ENCODE data around the gene GPR37L1.

GPR37L1 gene, protein sequence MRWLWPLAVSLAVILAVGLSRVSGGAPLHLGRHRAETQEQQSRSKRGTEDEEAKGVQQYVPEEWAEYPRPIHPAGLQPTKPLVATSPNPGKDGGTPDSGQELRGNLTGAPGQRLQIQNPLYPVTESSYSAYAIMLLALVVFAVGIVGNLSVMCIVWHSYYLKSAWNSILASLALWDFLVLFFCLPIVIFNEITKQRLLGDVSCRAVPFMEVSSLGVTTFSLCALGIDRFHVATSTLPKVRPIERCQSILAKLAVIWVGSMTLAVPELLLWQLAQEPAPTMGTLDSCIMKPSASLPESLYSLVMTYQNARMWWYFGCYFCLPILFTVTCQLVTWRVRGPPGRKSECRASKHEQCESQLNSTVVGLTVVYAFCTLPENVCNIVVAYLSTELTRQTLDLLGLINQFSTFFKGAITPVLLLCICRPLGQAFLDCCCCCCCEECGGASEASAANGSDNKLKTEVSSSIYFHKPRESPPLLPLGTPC

DNA sequence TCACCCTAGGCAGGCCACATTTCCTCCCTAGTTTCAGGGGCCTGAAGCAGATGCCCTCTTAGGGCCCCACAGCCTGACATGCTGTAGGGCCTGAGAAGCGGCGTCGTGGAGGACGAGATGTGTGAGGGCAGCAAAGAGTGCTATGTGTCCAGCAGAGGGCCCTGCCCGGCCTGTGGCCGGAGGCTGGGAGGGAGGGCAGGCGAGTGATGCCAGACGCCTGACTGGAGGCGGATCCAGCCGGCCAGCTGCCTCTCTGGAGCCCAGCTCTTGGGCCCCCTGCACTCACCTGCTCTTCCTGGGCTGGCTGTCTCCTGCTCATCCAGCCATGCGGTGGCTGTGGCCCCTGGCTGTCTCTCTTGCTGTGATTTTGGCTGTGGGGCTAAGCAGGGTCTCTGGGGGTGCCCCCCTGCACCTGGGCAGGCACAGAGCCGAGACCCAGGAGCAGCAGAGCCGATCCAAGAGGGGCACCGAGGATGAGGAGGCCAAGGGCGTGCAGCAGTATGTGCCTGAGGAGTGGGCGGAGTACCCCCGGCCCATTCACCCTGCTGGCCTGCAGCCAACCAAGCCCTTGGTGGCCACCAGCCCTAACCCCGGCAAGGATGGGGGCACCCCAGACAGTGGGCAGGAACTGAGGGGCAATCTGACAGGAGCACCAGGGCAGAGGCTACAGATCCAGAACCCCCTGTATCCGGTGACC lies at the start of gene GPR37L1:
GPR37L1 (plus strand) TSS at position 279 of the 697 bp plus-strand sequence; CDS start at position 326, 47 bp downstream.
- DNase-seq, result no peak

DNA sequence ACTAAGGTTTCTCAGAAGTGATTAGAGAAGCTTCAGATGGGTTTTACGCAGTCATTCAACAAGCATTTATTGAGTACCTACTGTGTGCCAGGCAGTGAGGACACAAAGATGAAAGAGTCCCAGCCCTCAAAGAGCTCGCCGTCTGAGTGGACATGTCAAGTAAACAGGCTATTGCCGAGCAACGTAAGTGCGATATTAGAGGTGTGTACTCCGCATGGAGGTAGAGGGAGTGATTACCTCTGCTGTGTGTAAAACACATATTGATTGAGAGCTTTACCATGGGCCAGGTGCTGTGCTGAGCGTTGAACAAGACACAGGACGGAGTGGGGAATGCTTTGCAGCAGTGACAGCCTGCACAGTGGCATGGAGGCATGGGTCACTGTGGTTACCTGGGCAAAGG lies 49.5 kb upstream of the GPR37L1 start:
- DNase-seq, result no peak

DNA sequence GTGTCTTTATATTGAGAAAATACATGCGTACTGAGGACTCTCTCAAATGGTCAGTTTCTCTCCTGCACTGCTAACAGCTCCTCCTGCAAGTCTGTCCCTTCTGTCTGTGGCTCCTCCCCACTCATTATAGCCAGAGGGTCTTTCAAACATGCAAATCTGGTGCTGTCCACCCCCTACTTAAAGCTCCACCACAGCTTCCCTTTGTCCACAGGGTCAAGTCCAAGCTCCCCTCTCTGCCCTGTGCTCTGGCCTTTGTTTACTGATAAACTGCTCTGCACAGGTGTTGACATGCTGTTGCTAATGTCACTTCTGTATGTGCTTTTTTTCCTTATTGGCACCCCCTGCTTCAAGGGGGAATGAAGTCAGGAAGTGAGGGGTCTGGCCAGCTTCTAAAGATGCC lies 47.7 kb upstream of the GPR37L1 start:
- DNase-seq, result no peak

DNA sequence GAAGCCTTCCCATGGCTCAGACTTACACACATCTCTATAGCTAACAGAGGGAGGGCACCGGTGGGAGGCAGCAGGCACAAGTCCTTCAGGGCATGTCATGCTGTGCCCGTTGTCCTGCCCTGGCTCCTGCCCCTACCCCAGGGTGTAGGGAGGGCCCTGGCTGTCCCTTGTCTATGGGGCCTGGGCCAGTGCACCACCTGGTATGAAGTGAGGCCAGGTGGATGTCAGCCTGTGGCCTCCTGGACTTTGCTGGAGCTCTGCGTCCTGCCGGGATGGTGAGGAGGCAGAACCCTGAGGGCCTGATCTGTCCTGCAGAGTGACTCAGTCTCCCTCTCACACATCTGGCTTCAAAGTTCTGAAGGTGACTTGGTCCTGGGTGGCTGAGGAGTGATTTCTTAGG lies 47.3 kb upstream of the GPR37L1 start:
- DNase-seq, result no peak

DNA sequence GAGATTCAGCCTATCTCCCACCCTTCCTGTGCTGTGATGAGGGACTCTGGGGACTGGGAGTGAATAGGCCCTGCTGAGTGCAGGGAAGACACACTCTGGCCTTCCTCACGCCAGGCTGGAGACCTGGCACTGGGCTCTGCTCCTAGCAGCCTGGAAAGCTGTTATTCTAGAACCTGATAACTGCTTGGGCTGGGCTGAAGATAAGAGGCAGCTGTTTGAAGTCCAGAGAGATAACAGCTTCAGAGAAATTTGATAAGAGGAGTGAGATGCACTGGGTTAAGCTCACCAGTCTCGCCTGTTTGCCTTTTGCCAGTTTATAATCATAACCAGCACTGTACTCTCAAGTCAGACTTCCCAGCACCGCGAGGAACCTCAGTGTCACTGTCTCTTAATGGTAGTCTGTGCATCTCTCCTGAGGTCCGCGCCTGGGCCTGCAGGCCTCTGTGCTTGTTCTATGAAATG lies 46.6 kb upstream of the GPR37L1 start:
- no peak for DNase-seq

DNA sequence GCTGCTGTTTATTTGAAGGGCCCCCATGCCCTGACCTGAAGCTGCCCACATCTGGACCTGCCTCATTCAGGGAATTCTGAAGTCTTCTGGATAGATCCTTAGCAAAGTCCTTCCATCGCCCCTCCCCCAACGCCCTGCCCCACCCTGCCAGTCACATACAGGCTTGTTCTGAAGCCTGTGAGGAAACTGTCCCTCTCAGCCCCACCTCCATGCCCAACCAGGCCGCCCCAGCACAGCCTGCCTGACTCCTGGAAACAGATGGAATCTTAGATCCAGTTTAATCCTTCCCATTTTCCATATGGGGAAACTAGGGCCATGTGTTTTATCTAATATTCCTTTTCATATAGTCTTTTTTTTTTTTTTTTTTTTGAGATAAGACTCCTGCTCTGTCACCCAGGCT lies 44.5 kb upstream of the GPR37L1 start:
- no peak for DNase-seq

DNA sequence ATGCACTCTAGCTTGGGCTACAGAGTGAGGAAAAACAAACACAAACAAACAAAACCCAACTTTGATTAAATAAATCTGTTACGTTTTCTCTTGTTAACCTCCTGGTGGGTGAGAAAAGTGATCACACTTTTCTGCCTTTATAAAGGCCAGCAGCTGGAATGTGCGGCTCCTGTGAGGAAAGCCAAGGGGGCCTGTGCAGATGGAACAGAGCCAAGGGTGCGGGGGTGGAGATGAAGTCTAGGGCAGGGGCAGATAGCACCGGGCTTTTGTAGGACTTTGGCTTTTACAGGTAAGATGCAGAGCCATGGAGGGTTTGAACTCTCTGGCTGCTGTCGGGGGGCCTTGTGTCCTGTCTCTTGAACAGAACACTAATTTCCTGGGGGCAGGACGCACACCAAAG lies 40.7 kb upstream of the GPR37L1 start:
- no peak for DNase-seq

DNA sequence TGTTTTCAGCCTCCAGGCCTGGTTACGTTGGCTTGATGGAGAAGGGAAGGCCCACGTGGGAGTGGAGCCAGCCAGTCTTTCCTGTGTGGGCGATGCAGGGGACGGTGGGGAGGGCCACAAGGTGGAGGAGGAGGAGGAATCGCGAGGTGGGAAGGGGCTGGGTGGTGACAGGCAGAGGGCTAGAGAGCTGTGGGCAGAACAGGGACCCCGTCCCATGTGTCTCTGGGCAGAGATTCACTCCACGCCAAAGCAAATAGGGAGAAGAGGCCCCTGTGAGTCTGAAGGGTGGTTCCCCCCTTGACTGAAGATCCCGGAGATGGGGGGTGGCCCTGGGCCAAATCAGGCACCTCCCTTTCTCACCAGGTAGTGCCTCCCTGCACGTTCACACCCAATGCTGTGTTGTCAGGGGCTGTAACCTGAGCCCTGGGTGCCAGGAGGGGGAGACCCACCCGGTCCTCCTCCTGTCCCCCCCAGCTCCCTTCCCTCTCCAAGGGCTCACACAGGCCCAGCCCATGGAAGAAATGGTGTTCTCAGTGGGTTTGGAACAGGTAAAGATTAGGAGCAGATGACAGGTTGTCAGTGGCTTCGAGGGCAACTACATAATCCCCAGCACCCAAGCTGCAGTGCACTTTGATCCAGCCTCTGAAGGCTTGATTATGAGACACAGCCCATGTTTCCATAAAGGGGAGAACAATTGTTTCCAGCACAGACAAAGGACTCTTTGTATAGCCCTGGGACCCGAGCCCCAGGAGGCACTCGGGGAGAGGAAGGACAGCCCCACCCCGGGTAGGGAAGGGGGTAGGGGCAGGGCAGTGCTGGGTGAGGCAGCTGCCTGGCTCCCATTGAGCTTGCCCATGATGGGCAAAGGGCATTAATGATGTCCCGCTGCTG lies 37.7 kb upstream of the GPR37L1 start:
- no peak for DNase-seq

DNA sequence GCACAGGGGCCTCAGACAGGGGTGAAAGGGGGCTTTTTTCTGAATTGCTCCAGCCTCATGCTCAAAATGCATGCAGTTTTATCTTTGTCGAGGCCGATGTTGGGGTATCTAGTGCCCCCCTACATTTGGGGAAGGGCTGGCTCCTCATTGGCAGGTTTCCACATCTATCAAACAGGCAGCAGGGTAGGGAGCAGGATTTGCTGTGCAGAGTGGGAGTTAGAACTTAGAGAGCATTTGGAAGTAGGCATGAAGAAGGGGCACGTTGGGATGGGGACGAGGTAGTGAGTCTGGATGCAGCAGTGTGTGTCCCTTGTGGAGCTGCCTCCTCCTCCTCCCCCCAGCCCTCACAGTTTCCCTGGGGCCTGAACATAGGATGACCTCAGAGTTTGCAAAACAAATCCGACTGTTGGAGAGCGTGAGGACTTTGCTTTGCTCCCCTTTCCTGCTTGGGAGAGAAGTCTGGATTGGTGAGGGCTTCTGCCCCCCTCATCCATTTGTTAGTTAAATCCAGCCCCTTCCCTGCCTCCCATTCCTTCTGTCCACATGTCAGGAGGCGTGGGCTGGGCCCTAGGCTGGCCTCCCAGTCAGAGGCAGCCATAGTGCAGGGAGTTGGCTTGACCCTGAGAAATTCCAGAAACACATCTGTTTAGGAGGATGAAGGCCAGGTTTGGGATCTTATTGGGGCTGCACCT lies 36.9 kb upstream of the GPR37L1 start:
- DNase-seq, result no peak

DNA sequence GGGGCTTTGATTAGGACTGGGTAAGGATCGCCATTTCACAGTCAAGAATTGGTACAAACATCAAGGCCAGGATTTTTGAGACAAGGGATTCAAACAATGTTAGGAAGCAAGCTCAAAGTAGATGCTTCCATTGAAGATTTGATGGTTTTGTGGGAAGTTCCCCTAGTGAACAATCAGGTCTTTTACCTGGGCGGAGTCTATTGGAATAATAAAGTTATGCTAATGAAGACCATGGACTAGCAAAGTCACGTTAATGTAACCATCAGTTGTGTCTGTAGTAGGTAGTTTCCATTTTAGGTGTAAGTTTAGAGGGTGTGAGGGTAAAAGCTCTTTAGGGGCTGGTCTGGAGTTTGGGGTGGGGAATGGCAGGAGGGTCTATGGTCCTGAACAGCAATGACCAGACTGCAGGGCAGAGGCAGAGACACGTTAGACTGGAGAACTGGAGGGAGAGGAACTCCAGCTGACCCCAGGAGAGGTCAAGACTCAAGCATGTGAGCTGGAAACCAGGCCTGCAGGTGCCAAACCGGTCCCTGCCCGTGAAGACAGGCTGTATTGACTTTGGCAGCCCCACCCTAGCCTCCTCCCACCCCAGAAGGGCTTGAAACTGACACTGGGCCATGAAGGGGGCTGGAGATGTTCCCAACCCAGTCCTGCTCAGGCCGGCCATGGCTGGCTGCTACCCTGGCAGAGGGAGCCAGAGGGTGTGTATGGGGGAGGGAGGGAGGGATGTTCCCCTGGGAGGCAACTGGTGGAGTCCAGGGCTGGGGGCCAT lies 36.0 kb upstream of the GPR37L1 start:
- DNase-seq, result no peak

DNA sequence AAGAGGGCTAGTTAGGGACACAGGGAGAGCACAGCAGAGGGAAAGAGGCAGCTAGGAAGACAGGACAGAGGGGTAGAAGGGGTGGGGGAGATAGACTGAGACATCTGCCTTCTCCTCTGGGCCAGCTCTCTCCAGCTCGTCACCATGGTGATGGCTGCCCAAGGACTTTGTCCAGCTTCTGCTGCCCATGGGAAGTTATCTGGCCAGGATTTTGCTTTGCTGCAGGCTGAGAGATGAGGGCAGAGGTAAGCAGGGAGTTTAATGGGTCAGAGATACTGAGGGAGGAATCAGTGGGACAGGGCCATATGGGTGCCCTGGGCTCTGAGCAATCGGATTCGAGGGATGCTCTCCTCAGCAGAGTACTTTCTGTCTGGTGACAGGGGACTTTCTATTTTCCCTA lies 34.5 kb upstream of the GPR37L1 start:
- DNase-seq, result no peak

DNA sequence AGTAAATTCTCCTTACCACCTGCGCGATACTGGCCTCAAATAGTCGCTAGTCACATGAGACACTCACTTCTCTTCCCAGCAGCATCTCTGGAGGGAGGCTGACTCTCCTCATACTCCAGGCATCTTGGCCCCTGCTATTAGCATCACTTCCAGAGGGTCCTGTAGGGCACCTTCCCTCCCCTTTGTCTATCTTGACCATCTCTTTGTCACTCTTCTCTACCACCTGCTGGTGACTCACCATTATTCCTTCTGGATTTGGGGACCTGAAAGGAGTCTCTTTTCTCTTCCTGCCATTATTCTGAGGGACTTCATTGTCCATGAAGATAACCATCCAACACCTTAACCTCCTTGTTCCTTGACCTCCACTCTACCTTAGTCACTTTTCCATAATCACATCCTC lies 31.7 kb upstream of the GPR37L1 start:
- no peak for DNase-seq

DNA sequence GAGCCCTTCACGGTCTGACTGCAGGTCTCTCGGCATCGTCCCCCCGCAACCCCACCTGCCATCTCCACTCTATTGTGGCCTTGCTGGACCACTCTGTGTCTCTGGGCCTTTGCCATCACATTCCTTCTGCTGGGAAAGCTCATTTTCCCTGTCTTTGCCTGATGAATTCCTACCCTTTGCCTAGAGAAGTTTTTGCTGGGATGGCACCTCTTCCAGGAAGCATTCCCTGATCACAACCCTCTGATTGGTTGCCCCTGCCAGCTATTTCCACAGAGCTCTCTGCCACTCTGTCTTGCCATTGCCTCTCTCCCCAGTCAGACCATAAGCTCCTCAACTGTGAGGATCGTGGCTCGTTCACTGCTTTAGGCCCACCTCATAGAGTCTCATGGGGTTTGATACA lies 28.9 kb upstream of the GPR37L1 start:
- DNase-seq, result no peak

DNA sequence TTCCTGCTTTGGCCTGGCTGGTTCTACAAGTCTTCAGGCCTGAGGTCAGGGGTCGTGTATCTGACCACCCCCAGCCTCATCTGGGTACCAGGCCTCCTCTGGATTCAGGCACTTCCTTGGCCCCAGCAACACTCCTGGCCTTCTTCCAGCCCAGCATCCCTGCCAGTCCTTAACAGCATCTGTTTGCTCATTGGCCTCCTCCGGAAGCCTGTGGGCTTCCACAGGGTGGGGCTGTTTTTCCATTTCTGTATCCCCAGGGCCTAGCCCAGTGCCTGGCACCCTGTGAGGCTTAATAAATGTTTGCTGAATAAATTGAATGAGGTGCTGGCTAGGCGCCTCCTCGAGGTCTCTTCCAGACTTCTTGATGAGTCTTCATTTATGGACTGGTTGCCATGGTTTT lies 21.5 kb upstream of the GPR37L1 start:
- DNase-seq, result no peak

DNA sequence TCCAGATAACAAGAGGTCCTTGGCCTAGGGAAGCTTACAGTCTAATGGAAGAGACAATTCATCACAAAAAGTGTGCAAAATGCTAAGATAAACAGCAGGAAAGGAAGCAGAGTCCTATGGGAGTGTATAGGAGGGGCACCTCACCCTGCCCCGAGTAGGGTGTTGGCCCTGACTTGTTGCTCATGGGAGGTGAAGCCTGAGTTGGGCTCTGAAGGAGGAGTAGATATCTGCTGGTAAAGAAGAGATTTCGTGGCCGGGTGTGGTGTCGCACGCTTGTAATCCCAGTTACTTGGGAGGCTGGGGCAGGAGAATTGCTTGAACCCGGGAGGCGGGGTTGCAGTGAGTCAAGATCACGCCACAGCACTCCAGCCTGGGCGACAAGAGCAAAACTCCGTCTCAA lies 18.6 kb upstream of the GPR37L1 start:
- no peak for DNase-seq

DNA sequence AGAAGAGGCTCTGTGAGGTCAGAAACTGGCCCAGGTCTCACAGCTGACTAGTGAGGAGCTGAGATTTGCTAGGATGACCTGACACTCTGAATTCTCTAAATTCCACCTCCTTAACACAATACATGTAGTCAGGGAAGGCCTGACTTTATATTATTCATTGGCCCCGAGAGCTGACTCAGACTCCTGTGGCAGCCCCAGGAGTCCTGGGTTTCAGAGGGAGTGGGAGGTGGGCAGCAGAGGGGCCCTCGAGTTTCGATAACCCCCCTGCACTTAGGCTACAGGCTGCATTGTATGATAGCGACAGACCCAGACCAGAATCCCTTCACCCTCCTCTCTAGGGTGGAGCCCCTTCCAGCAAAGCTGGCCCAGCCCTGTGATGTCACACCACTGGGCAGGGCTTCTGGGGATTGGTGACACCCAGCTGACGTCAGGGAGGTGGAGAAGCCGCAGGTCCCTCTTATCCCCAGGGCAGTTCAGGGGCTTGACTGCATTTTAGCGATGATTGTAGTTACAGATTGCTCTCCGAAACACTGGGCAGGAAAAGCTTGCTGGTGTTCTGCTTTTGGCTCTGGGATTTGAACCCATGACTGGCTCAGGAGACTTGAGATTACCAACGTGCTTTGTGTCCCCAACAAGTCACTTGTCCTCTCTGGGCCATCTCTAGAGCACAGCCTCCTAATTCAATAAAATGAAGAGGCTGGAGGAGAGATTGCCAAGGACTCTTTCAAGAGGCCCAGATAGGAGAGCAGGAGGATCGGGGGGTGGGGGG lies 17.0 kb upstream of the GPR37L1 start:
- DNase-seq, result no peak

DNA sequence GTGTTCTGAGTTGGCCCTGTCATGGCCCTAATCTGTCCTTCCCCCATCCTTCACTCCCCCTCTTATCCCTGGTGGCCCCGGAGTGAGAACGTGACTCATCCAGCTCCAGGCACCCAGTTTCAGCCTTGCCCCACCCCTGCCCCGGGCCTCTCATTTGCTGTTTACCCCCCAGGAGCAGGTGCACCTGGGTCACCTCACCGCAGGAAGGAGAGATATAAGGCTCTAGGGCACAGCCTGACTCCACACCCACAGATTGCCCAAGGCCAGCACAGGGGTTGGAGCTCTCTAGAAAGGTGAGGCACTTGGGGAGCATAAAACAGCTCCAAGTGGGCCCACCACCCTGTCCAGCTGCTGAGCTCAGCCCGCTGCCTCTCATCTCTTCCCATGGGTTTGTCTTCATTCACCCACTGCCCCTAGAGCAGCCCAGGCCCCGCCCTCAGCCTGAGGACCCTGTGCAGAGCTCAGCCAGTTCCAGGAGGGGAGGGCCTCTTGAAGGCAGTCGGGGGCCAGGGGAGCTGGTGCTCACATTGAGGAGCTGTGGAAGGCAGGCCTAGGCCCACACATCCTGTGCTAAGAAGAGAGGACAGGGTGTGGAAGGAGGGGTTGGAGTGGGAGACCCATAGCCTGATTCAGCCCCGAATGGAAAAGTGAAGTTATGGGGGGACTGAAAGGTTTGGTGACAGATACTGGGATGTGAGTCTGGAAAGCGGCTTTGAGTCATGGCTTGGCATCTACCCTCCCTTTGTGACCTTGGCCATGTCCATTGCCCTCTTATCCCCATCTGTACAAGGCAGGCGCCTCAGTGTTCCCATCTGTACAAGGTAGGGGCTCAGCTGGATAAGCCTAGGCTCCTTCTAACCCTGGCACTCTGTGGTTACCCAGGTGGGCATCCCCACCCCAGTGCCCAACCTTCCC lies 16.1 kb upstream of the GPR37L1 start:
- DNase-seq, result no peak

DNA sequence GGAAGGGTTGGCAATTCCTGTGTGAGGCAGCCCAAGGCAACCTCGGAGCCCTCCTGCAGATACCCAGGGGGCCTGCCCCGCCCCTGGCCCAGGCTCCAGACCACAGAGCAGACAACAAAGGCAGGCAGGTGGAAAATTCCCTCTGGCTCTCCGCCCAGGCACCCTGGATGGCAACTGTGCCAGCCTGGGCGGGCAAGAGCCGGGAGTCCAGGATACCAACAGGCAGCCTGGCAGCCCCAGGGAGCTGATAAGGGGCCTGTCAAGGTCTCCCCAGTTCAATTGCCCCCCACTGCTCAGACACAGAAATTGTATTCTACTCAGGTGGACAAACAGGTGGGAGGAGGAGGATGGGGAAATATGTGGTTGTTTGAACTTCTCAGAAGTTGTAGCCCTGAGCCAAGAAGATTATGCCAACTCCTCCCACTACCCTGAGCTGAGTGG lies 15.4 kb upstream of the GPR37L1 start:
- DNase-seq, result no peak

DNA sequence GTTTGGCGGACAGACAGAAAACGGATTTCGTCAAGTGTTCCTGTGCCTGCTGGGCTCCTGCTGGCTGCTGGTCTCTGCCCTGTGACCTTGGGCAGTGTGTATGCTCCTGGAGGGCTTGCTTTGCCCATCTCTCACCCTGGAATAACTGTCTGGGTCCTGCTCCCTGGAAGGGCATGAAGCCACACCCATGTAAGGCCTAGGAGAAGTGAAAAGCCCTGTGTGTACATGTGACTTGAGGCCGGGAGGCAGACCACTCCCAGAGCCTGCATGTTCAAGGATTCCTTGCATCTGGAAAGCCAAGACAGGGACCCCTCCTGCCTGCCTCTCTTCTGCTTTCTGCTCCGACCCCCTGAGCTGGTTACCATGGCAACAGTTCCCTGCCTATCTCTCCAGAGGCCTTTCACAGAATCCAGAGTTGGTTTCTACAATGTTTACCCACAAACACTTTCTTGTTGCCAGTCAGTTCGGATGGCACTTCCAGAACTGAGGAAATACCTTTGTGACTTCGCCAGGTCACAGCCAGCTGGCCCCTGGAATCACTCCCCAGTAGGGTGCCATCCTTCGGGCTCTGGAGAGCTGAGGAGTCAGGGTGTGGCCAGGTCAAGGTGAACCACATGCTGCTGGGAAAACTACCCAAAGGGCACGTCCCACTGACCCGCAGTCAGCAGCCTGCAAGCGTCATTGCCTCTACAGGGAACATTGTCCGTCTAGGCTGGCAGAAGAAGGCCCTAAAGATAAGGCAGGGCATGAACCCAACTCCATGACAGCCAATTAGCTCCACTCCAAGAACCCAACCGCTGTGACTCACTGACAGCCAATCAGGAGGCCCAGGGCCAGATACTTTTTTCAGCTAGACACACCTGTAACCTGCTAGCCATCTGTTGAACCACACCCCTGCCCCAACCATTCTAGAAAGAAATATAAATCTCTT lies 14.7 kb upstream of the GPR37L1 start:
- DNase-seq, result no peak
